ENCODE measurements around the gene MSLN.

The MSLN gene

DNA sequence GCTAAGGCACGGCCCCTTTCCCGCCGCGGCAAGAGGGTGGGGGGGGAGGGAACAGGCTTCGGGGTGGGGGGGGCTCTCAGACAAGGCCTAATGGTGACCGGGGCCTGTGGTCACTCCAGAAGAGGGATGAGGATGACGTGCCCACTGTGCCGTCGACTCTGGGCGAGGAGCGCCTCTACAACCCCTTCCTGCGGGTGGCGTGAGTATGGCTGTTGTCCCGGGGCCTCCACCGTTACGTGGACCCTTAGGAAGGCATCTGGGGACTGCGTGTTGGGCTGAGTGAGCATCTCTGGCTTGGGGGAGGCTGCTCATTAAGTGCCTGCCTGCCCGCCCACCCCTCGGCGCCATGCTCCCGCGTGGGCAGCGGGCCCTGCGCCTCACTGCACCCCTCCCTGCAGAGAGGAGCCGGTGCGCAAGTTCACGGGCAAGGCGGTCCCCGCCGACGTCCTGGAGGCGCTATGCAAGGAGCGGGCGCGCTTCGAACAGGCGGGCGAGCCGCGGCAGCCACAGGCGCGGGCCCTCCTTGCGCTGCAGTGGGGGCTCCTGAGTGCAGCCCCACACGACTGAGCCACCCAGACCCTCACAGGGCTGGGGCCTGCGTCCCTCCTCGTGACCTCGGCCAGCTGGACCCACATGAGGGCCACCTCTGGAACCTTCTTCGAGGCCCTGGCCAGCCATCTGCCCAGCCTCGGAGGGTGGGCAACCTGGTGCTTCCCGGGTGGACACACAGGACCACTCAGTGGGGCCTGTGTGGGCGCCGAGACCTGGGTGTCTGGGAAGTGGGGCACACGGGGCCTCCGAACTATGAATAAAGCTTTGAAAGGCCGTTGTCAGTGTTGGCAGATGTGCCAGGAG, 31.4 kb upstream of the MSLN start:
- Histone ChIP-seq H3K27me3 (ENCODE audit: low read depth, low read length) (no peaks in the 10 kb centered on the region), H2AFZ (ENCODE audit: low read depth, low read length) (no peak overlapping the region), H3K9me3 (ENCODE audit: insufficient read depth, low read length) (no peaks in the 10 kb centered on the region), H4K20me1 (ENCODE audit: insufficient read depth, low read length) (no peaks in the 10 kb centered on the region), H3K27ac (ENCODE audit: low read length) (no peak overlapping the region), H3K36me3 (replicated peaks; ENCODE audit: low read depth, low read length) (no peaks in the 10 kb centered on the region), H3K9ac (ENCODE audit: low read length) (no peak overlapping the region), H3K4me2 (ENCODE audit: low read length) (no peak overlapping the region), H3K4me3 (ENCODE audit: low read length) (no peak overlapping the region), H3K4me1 (ENCODE audit: low read length) (peaks cover 9% of the 10 kb centered on the region; the same call in 1 of the 2 replicates), H3K79me2 (ENCODE audit: low read length) (no peaks in the 10 kb centered on the region)
- TF ChIP-seq EZH2phosphoT487 (IDR thresholded peaks at IDR 0.05; ENCODE audit: low read depth) = no peak
- TF ChIP-seq, protein P1, sequence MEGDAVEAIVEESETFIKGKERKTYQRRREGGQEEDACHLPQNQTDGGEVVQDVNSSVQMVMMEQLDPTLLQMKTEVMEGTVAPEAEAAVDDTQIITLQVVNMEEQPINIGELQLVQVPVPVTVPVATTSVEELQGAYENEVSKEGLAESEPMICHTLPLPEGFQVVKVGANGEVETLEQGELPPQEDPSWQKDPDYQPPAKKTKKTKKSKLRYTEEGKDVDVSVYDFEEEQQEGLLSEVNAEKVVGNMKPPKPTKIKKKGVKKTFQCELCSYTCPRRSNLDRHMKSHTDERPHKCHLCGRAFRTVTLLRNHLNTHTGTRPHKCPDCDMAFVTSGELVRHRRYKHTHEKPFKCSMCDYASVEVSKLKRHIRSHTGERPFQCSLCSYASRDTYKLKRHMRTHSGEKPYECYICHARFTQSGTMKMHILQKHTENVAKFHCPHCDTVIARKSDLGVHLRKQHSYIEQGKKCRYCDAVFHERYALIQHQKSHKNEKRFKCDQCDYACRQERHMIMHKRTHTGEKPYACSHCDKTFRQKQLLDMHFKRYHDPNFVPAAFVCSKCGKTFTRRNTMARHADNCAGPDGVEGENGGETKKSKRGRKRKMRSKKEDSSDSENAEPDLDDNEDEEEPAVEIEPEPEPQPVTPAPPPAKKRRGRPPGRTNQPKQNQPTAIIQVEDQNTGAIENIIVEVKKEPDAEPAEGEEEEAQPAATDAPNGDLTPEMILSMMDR (IDR thresholded peaks at IDR 0.05; ENCODE audit: low read depth, low read length) = no peak

DNA sequence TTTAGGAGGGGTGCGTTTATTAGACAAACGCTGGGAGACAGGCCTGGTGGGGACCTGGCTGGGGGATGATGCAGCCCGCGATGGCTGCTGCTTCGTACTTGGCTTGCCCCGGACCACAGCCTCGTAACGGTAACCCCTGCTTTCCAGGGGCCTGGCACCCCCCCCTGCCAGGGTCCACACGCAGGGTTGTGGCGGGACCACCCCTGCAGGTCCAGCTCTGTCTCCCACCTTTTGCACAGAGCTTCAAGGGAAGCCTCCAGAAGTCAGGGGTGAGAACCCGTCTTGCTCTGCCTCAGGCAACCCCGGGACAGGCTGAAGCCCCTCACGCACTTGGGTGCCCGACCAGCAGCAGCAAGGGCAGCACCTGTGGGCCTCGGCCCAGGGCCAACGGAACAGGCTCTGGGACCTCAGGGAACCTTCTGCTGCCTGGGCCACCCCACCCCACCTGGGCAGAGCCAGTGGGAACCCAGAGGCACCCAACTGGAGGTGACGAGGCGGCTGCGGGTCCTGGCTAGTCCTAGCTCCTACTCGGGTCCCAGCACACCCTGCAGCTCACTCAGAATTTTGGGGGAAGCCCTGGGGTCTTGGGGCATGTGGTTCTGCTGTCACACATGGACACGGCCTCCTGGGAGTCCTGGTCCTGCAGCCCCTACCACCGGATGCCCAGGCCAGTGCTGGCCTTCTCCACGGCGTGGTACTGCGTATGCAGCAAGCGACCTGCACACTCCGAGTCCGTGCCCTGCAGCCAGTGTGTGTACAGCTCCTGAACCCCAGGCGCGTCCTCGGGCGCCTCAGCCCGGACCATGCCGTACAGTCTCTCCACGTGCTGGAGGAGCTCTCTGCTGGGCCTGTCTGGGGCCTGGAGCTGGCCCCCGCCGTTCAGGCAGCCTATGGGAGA, 30.5 kb upstream of the MSLN start:
- no peak overlapping the region for H3K27ac ChIP-seq (ENCODE audit: low read length)
- no peaks in the 10 kb centered on the region for H4K20me1 ChIP-seq (ENCODE audit: insufficient read depth, low read length)
- H3K4me3 ChIP-seq (ENCODE audit: low read length) = no peak overlapping the region
- no peak overlapping the region for H3K4me2 ChIP-seq (ENCODE audit: low read length)
- H3K27me3 ChIP-seq (ENCODE audit: low read depth, low read length) = no peaks in the 10 kb centered on the region
- no peak for TF ChIP-seq EZH2phosphoT487 (IDR thresholded peaks at IDR 0.05; ENCODE audit: low read depth)
- TF ChIP-seq, protein P1 (IDR thresholded peaks at IDR 0.05; ENCODE audit: low read depth, low read length) = no peak
- no peak overlapping the region for H2AFZ ChIP-seq (ENCODE audit: low read depth, low read length)
- H3K4me1 ChIP-seq (ENCODE audit: low read length) = peaks cover 9% of the 10 kb centered on the region; the same call in 1 of the 2 replicates
- H3K9me3 ChIP-seq (ENCODE audit: insufficient read depth, low read length) = no peaks in the 10 kb centered on the region
- H3K36me3 ChIP-seq (replicated peaks; ENCODE audit: low read depth, low read length) = no peaks in the 10 kb centered on the region
- H3K79me2 ChIP-seq (ENCODE audit: low read length) = no peaks in the 10 kb centered on the region
- H3K9ac ChIP-seq (ENCODE audit: low read length) = no peak overlapping the region

DNA sequence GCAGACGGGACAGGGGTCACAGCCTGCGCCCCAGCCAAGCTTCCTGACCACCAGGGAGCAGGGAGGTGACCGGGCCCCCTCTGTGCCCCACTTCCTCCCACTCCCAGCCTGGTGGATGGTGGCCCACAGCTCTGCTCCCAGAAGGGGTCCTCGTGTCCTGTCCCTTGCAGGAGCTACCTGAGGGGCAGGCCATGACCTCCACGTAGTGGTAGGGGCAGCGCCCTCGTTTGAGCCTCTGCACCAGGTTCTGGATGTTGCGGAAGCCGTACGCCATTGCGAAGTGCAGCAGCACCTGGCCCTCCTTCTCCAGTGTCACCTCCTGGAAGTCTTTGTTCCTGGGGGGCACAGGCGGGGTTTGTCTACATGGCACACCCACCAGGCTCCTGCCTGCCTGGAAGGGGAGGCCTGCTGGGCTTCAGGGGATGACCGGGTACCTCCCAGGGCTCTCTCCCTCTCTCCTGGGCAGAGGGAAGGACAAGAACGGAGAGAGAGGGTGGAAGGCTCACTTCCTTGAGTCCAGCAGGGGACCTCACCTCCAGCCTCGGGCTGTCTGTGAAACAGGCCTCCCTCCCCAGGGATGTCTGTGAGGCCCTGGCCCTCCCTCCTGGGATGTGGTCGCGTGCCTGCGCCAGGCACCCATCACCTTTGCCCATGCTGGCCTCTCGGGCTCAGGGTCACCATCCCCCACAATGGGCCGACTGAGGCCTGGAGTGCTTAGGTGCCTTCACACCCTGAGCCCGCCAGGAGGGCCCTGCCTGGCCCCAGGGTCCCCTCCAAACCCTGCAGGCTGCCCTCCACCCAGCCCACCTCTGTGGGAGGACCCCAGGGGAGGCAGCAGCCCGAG, 29.6 kb upstream of the MSLN start:
- no peak overlapping the region for H3K9ac ChIP-seq (ENCODE audit: low read length)
- H3K36me3 ChIP-seq (replicated peaks; ENCODE audit: low read depth, low read length) = peaks cover 5% of the 10 kb centered on the region

More for the DNA sequence above, 29.6 kb upstream of the MSLN start:
- Histone ChIP-seq H3K4me1 (ENCODE audit: low read length) (peaks cover 16% of the 10 kb centered on the region), H3K4me3 (ENCODE audit: low read length) (no peak overlapping the region), H3K4me2 (ENCODE audit: low read length) (no peak overlapping the region), H3K79me2 (ENCODE audit: low read length) (no peaks in the 10 kb centered on the region), H3K9me3 (ENCODE audit: insufficient read depth, low read length) (no peaks in the 10 kb centered on the region), H3K27ac (ENCODE audit: low read length) (no peak overlapping the region), H4K20me1 (ENCODE audit: insufficient read depth, low read length) (no peaks in the 10 kb centered on the region), H3K27me3 (ENCODE audit: low read depth, low read length) (no peaks in the 10 kb centered on the region), H2AFZ (ENCODE audit: low read depth, low read length) (no peak overlapping the region)
- TF ChIP-seq EZH2phosphoT487 (IDR thresholded peaks at IDR 0.05; ENCODE audit: low read depth) = no peak
- TF ChIP-seq, protein P1 (IDR thresholded peaks at IDR 0.05; ENCODE audit: low read depth, low read length) = no peak

Measured in OCI-LY3 (cell line).